MM.1S (cell line): ENCODE results near the gene TMEM184A.

Experiments
- DNase-seq: peaks from one replicate; pipeline ENCODE4 v3.0.0-alpha.2; 2015
- H2AFZ ChIP-seq: fragments of 300-600 bp; sonication (generic); 2 replicates; pipeline ENCODE4 v1.6.0; 2016; ENCODE audit warnings: antibody characterized with exemption, low read length
- H3F3A ChIP-seq: fragments of 300-600 bp; sonication (generic); 2 replicates; pipeline ENCODE4 v1.6.1; 2016; ENCODE audit warnings: mild to moderate bottlenecking, antibody characterized with exemption, low read length, moderate library complexity, mixed read lengths; ENCODE audit not compliant: insufficient read depth
- H3K27ac ChIP-seq: fragments of 300-600 bp; sonication (generic); 2 replicates; pipeline ENCODE4 v1.5.1; 2016; ENCODE audit warnings: mild to moderate bottlenecking, low read length
- H3K27me3 ChIP-seq: fragments of 300-600 bp; sonication (generic); replicated peaks from 2 replicates; pipeline ENCODE4 v1.6.0; 2016; ENCODE audit warnings: low read length; ENCODE audit not compliant: insufficient read depth
- H3K36me3 ChIP-seq: fragments of 300-600 bp; sonication (generic); replicated peaks from 2 replicates; pipeline ENCODE4 v1.6.1; 2016; ENCODE audit warnings: mild to moderate bottlenecking, low read length, mixed read lengths; ENCODE audit not compliant: insufficient read depth
- H3K4me1 ChIP-seq: fragments of 300-600 bp; sonication (generic); 2 replicates; pipeline ENCODE4 v1.6.1; 2016; ENCODE audit warnings: low read length, mixed read lengths
- H3K4me2 ChIP-seq: fragments of 300-600 bp; sonication (generic); 2 replicates; pipeline ENCODE4 v1.6.0; 2016; ENCODE audit warnings: low read depth, low read length
- H3K4me3 ChIP-seq: fragments of 300-600 bp; sonication (generic); 2 replicates; pipeline ENCODE4 v1.5.1; 2016; ENCODE audit warnings: low read length, mixed read lengths
- H3K79me2 ChIP-seq: fragments of 300-600 bp; sonication (generic); 2 replicates; pipeline ENCODE4 v1.6.1; 2016; ENCODE audit warnings: mixed run types, low read length, mixed read lengths
- H3K9ac ChIP-seq: fragments of 300-600 bp; sonication (generic); 2 replicates; pipeline ENCODE4 v1.6.1; 2016; ENCODE audit warnings: low read length, mixed read lengths
- H3K9me2 ChIP-seq: fragments of 300-600 bp; sonication (generic); replicated peaks from 2 replicates; pipeline ENCODE4 v1.6.1; 2016; ENCODE audit warnings: mild to moderate bottlenecking, low read length, mixed read lengths; ENCODE audit not compliant: insufficient read depth
- H3K9me3 ChIP-seq: fragments of 300-600 bp; sonication (generic); replicated peaks from 2 replicates; pipeline ENCODE4 v1.6.1; 2016; ENCODE audit warnings: mild to moderate bottlenecking, low read length, mixed read lengths; ENCODE audit not compliant: insufficient read depth
- H4K20me1 ChIP-seq: fragments of 300-600 bp; sonication (generic); 2 replicates; pipeline ENCODE4 v1.6.1; 2016; ENCODE audit warnings: mild to moderate bottlenecking, low read length, moderate library complexity, mixed read lengths; ENCODE audit not compliant: insufficient read depth
- CTCF ChIP-seq: fragments of 300-600 bp; sonication (generic); IDR thresholded peaks from 2 replicates; pipeline ENCODE4 v1.5.1; 2016; ENCODE audit warnings: antibody characterized with exemption, low read length, mixed read lengths
- EZH2 ChIP-seq: fragments of 300-600 bp; sonication (generic); optimal IDR thresholded peaks from 2 replicates; pipeline ENCODE3; 2017; ENCODE audit warnings: low read depth, mild to moderate bottlenecking, antibody characterized with exemption, low read length, mixed read lengths
- EZH2phosphoT487 ChIP-seq: fragments of 300-600 bp; sonication (generic); IDR thresholded peaks from 2 replicates; pipeline ENCODE4 v1.6.1; 2018; ENCODE audit warnings: antibody characterized with exemption, low read length

Gene TMEM184A

GRCh38 chr7:1531263-1531978 is 24.6 kb downstream of the TMEM184A start:
- peak overlapping the region; percentile 91 for H3K4me2 ChIP-seq
- TF ChIP-seq EZH2, result no peak
- no peak for TF ChIP-seq CTCF
- no peak for TF ChIP-seq EZH2phosphoT487
- H3K4me3 ChIP-seq, result peak overlapping the region; percentile 81
- no peaks in the 10 kb centered on the region for H3K9me3 ChIP-seq
- peaks cover 52% of the 10 kb centered on the region for H3K79me2 ChIP-seq
- H4K20me1 ChIP-seq, result no peaks in the 10 kb centered on the region
- DNase-seq, result no peak
- peak overlapping the region; percentile 71 for H3K9ac ChIP-seq
- H3F3A ChIP-seq, result no peaks in the 10 kb centered on the region
- H2AFZ ChIP-seq, result no peak overlapping the region
- no peaks in the 10 kb centered on the region for H3K36me3 ChIP-seq
- H3K27me3 ChIP-seq, result peaks cover 25% of the 10 kb centered on the region
- 0 out of 2 replicates have a peak, but pooled peaks cover 5% of the 10 kb centered on the region for H3K4me1 ChIP-seq
- no peaks in the 10 kb centered on the region for H3K9me2 ChIP-seq
- H3K27ac ChIP-seq, result no peak overlapping the region

DNA sequence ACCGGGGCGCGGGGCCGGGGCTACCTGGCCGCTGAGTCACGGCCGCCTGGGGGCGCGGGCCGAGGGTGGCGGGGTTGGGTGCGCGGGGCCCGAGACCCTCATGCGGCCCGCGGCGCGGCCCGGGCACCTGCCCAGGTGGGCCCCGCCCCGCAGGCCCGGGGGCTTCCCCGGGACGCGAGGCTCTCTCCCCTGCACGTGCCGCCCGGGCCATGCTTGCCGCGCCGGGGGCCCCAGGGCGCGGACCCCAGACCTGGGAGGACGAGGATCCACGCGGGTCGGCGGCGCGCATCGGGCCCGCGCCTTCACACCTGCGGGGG is 25.1 kb downstream of the TMEM184A start:
- Histone ChIP-seq H3K9me3 (no peaks in the 10 kb centered on the region), H3K79me2 (peaks cover 48% of the 10 kb centered on the region), H2AFZ (no peak overlapping the region), H3F3A (no peaks in the 10 kb centered on the region), H3K9ac (no peak overlapping the region), H4K20me1 (no peaks in the 10 kb centered on the region), H3K27ac (no peak overlapping the region), H3K9me2 (no peaks in the 10 kb centered on the region), H3K4me1 (0 out of 2 replicates have a peak, but pooled peaks cover 5% of the 10 kb centered on the region), H3K4me3 (peak overlapping the region; percentile 81), H3K4me2 (no peak overlapping the region), H3K27me3 (peaks cover 28% of the 10 kb centered on the region), H3K36me3 (no peaks in the 10 kb centered on the region)
- TF ChIP-seq EZH2phosphoT487 (no peak), EZH2 (no peak), CTCF (no peak)
- peak; percentile 28 for DNase-seq

GRCh38 chr7:1529383-1530116 is 26.5 kb downstream of the TMEM184A start:
- Histone ChIP-seq H3F3A (no peaks in the 10 kb centered on the region), H3K79me2 (peaks cover 34% of the 10 kb centered on the region), H3K36me3 (no peaks in the 10 kb centered on the region), H3K4me2 (no peak overlapping the region), H2AFZ (peak overlapping the region; percentile 38; the same call in 1 of the 2 replicates), H3K27ac (no peak overlapping the region), H3K27me3 (peaks cover 32% of the 10 kb centered on the region), H3K9me2 (no peaks in the 10 kb centered on the region), H4K20me1 (no peaks in the 10 kb centered on the region), H3K9ac (no peak overlapping the region; the same call in 1 of the 2 replicates), H3K4me1 (0 out of 2 replicates have a peak, but pooled peaks cover 5% of the 10 kb centered on the region), H3K9me3 (no peaks in the 10 kb centered on the region), H3K4me3 (no peak overlapping the region)
- DNase-seq, result no peak
- TF ChIP-seq CTCF (no peak), EZH2 (no peak), EZH2phosphoT487 (no peak)
